HPDE6-E6E7 (cell line): ENCODE results near the gene CACNA2D1.
"Not testable (repeated sequence)": the region's sequence is repeated elsewhere in the genome, so short reads cannot be mapped to it uniquely, and the experiment has no call there.

Source experiments
- DNase-seq: peaks from one replicate; pipeline ENCODE4 v3.0.0; 2011; ENCODE audit warnings: missing footprints; ENCODE audit errors: extremely low spot score

The CACNA2D1 gene

DNA sequence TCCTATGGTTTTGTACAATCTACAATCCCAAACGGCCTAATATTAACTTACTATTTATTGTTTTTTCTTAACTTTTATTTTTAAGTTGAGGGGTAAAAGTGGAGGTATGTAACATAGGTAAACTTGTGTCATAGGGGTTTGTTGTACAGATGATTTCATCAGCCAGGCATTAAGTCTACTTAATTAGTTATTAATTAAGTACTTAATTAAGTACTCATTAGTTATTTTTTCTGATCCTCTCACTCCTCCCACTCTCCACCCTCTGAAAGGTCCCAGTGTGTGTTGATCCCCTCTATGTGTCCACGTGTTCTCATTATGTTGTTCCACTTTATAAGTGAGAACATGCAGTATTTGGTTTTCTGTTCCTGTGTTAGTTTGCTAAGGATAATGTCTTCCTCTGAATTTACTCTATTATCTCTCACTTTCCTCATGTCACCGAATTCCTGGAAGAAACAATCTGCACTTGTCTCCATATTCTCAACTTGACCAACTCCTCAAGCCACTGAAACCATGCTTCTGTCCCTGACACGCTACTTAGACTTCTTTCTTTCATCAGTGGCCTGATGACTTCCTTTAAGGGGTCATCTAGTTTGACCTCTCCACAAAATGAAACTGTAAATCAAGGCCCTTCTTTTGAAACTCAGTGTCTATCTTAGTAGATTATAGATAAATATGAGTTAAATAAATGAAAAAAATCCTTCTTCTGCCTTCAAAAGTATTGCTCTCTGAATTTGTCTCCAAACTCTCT is 9.1 kb downstream of the CACNA2D1 start:
- no peak for DNase-seq

DNA sequence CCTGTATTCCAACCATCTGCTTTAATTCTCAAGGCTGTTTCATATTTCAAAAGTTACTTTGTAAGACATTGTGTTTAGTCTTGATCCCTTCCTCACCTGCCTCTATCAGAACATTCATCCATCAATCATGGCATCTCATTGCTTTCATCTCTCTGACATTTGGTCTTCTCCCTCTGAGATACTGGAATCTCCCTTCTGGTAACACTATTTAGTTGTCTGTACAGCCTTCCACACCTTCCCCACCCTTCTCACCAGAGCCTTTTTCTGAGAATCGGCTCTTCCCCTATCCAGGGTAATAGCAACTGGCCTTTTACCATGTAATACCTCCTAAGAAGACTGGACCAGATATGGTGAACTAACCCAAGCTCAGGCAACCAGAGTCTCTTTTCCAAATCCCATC is 10.1 kb downstream of the CACNA2D1 start:
- no peak for DNase-seq

GRCh38 chr7:82432743-82433142 is 10.8 kb downstream of the CACNA2D1 start:
- DNase-seq = not testable (repeated sequence)

GRCh38 chr7:82430500-82431465 is 12.8 kb downstream of the CACNA2D1 start:
- DNase-seq = no peak

- DNase-seq = no peak
Measured at GRCh38 chr7:82429408-82429807, 14.2 kb downstream of the CACNA2D1 start.

DNA sequence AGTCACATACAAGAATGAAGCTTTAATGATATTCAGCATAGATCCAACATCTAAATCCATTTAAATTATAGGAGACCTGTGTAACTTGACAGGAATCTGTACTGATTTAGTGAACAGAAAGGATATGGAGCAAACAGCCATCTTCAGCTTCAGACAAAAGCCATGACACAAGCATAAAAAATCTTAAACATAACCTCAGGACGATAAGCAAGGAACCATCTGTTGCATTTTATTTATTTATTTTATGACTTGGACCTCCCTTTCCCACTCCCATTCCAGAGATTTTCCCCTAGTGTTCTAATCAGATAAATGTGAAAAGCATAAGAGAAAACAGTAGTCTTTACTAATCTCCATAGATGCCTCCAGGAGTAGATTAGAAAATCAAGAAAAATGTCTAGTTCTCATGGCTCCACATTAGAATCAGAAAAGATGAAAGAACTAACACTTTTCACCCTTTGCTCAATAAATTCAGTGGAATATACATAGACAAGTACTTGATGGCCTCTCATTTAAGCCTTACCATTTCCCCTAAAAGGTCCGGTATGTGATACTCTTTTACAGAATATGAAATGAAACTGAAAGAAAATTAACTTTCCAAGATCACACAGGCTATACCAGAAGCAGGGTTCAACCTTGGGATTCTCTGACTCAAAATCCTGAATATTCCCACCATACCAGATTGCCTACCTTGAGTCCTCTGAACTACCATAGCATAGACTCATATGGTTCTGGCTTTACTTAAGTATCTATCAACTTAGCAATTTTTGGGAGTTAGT is 15.2 kb downstream of the CACNA2D1 start:
- DNase-seq = no peak

DNA sequence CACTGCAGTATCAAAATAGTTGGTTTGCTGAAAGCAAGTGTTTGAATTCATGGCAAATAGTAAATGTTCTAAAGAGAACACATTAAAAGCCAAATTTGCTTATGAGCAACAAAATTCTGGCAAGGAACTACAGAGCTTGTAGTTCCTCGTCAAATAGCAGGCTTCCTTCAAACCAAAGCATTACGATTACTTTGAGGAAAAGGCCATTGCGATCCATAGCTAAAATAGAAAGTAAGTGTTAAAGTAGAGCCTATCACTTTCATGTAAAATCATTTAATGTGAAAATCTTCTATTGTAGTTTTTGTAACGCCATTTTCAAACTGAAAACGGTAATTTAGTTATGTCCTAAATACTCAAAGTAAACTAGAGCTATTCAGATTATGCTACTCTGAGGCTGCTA is 20.1 kb downstream of the CACNA2D1 start:
- no peak for DNase-seq

GRCh38 chr7:82419200-82419599 is 24.4 kb downstream of the CACNA2D1 start:
- no peak for DNase-seq

GRCh38 chr7:82417898-82418297 is 25.7 kb downstream of the CACNA2D1 start:
- DNase-seq = no peak

DNA sequence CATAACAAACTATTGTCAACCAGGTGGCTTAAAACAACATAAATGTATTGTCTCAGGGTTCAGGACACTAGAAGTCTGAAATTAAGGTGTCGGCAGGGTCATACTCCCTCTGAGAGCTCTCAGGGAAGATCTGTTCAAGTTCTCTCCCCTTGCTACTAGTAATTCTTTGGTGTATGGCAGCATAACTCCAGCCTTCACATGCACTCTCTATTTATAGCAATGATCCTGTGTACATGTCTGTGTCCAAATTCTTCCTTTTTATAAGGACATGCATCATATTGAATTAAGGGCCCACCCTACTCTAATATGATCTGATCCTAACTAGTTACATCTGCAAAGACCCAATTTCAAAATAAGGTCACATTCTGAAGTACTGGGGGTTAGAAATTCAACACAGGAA is 27.2 kb downstream of the CACNA2D1 start:
- no peak for DNase-seq

GRCh38 chr7:82414389-82414788 is 29.2 kb downstream of the CACNA2D1 start:
- no peak for DNase-seq

DNA sequence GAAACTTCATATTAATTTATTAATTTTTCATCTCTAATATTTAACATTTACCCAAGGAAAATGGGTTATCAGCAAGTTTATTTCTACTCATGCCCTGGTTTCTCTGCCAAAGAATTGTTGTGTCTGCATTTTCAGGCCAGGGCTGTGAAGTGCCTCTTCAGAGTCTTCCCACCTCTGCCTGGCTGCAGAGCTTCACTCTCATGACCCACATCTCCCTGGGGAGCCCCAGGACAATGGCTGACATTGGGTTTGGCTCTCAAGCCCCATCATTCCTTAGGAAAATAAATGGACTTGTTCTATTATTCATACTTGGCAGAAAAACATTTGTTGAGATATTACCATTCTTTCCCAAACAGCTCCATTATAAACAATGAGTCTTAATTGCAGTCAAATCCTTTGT is 30.3 kb downstream of the CACNA2D1 start:
- DNase-seq = no peak

- DNase-seq = no peak
Measured at GRCh38 chr7:82411732-82412131, 31.8 kb downstream of the CACNA2D1 start.

- DNase-seq = no peak
Measured at GRCh38 chr7:82410461-82410860, 33.1 kb downstream of the CACNA2D1 start.

DNA sequence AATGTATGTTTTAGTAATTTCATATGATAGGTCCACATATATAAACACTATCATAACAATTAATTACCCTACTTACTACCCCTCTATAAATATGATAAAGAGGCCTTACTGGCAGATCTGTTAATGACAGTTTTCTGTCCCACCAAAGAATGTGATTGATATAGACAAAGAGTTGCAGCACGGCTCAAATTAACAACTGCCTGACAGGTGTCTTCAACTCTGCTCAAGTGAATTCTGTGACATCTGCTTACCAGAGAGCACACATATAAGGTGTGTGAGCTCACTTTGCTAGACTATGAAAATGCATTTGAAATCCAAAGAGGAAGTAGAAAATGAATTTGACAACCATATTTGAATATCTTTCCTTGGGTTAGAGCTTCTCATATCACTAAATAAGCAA is 36.6 kb downstream of the CACNA2D1 start:
- no peak for DNase-seq

DNA sequence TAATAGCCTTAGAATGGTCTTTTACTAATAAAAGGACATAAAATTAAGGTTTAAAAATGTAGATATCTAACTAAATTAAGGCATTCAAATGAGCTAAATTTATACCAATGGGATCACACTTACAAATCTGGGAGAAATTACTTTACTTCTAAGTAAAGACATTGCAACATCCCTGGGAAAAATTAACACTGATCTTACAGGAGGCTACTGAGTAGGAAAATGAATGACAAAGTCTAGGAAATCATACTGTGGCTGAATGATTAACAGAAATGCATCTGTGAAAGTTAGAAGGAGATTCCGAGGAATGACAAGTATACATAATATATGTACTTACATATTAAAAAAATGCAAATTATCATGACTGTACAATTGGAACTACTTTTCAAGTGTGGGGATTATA is 38.3 kb downstream of the CACNA2D1 start:
- DNase-seq = no peak

- DNase-seq = no peak
Measured at GRCh38 chr7:82404652-82405051, 38.9 kb downstream of the CACNA2D1 start.

GRCh38 chr7:82404094-82404493 is 39.5 kb downstream of the CACNA2D1 start:
- DNase-seq = no peak

GRCh38 chr7:82397879-82398524 is 45.6 kb downstream of the CACNA2D1 start:
- DNase-seq = no peak

GRCh38 chr7:82396343-82396742 is 47.2 kb downstream of the CACNA2D1 start:
- no peak for DNase-seq

DNA sequence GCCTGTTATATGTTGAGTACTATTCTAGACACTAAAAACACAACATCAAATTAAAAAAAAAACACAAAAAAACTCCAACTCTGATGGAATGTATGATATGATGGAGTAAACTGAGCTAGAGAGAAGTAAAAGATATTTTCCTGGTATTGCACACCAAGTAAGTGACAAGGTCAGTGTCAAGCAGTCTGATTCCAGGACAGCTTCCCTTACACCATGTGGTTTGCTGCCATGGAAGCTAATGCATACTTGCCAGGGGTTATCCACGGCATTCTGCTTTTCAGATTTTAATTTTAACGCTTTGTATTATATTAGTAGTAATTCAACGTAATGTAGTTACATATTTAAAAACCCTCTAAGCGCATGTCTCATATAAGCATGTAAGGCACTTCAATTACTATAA is 48.4 kb downstream of the CACNA2D1 start:
- no peak for DNase-seq

- DNase-seq = no peak
Measured at GRCh38 chr7:82393840-82394220, 49.7 kb downstream of the CACNA2D1 start.
